HEK293 (cell line): ENCODE measurements around the gene AGMAT.

Source experiments
- CTCF ChIA-PET: fragments of 350-600 bp; formaldehyde crosslinking; extraction: SDS; loops from one replicate; lab custom pipeline; 2021; ENCODE audit warnings: antibody characterized with exemption; lab: Yijun Ruan, JAX
- POLR2A ChIA-PET: fragments of 300-600 bp; formaldehyde crosslinking; extraction: SDS; loops from one replicate; lab custom pipeline; 2020; ENCODE audit warnings: antibody characterized with exemption, inconsistent platforms; lab: Yijun Ruan, JAX
- H3K27ac ChIP-seq: fragments of 200-500 bp; sonication (Bioruptor generic); 2 replicates; pipeline ENCODE4 v1.5.1; 2014; ENCODE audit warnings: low read depth, low read length, control low read depth, inconsistent platforms; ENCODE audit errors: extremely low read depth
- H3K36me3 ChIP-seq, 2 experiments: fragments of 200-500 bp in 1 of 2; sonication (Bioruptor generic) in 1 of 2; 1 replicate in 1 of 2; 2 replicates in 1 of 2; pipeline ENCODE4 v1.5.1; 2014 to 2017; ENCODE audit warnings: inconsistent platforms in 2 of 2, low read length in 2 of 2; ENCODE audit not compliant: control insufficient read depth in 2 of 2, insufficient read depth in 1 of 2
- H3K4me1 ChIP-seq: fragments of 200-500 bp; sonication (Bioruptor generic); 2 replicates; pipeline ENCODE4 v1.5.1; 2014; ENCODE audit warnings: mild to moderate bottlenecking, low read length, inconsistent platforms; ENCODE audit not compliant: control insufficient read depth, insufficient read depth
- H3K4me3 ChIP-seq: 2 replicates; pipeline ENCODE4 v1.5.1; 2011; ENCODE audit warnings: low read depth, mild to moderate bottlenecking, control low read depth, low read length, moderate library complexity
- H3K9me3 ChIP-seq: fragments of 200-500 bp; sonication (Bioruptor generic); 2 replicates; pipeline ENCODE4 v1.5.1; 2014; ENCODE audit warnings: low read depth, low read length, inconsistent platforms; ENCODE audit not compliant: control insufficient read depth, insufficient read depth
- GLIS2 ChIP-seq: fragments of 450-650 bp; formaldehyde crosslinking; IDR thresholded peaks from 2 replicates; pipeline ENCODE4 v1.5.1; 2016; ENCODE audit warnings: missing biosample characterization, missing genetic modification characterization
- HOXC10 ChIP-seq: sonication (generic); formaldehyde crosslinking; IDR thresholded peaks from 2 replicates; pipeline ENCODE4 v1.8.1; 2023; ENCODE audit warnings: mild to moderate bottlenecking, missing genetic modification reagents
- KLF10 ChIP-seq: fragments of 450-650 bp; IDR thresholded peaks from 2 replicates; pipeline ENCODE4 v1.5.1; 2018; ENCODE audit warnings: missing biosample characterization, mild to moderate bottlenecking, missing genetic modification characterization
- MEIS1 ChIP-seq: sonication (generic); formaldehyde crosslinking; IDR thresholded peaks from 2 replicates; pipeline ENCODE4 v1.8.1; 2022; ENCODE audit warnings: missing genetic modification reagents, mild to moderate bottlenecking, borderline replicate concordance
- TCF7L2 ChIP-seq: IDR thresholded peaks from 2 replicates; pipeline ENCODE4 v1.6.1; 2011; ENCODE audit warnings: low read depth, mild to moderate bottlenecking, inconsistent platforms, low read length, moderate library complexity, borderline replicate concordance
- ZBTB44 ChIP-seq: fragments of 450-650 bp; IDR thresholded peaks from 2 replicates; pipeline ENCODE4 v1.5.1; 2018; ENCODE audit warnings: missing biosample characterization, mild to moderate bottlenecking, missing genetic modification characterization
- ZNF114 ChIP-seq: fragments of 450-650 bp; formaldehyde crosslinking; IDR thresholded peaks from 2 replicates; pipeline ENCODE4 v1.5.0; 2017; ENCODE audit warnings: missing biosample characterization, missing genetic modification characterization
- ZNF148 ChIP-seq: fragments of 450-650 bp; formaldehyde crosslinking; IDR thresholded peaks from 2 replicates; pipeline ENCODE4 v1.5.0; 2017; ENCODE audit warnings: missing biosample characterization, missing genetic modification characterization, borderline replicate concordance
- ZNF169 ChIP-seq: fragments of 450-650 bp; formaldehyde crosslinking; IDR thresholded peaks from 2 replicates; pipeline ENCODE4 v1.5.1; 2016; ENCODE audit warnings: missing biosample characterization, missing genetic modification characterization
- ZNF394 ChIP-seq: fragments of 450-650 bp; formaldehyde crosslinking; IDR thresholded peaks from 2 replicates; pipeline ENCODE4 v1.5.1; 2016; ENCODE audit warnings: missing biosample characterization, missing genetic modification characterization, mild to moderate bottlenecking, moderate library complexity, borderline replicate concordance
- ZNF488 ChIP-seq: fragments of 450-650 bp; formaldehyde crosslinking; IDR thresholded peaks from 2 replicates; pipeline ENCODE4 v1.5.1; 2016; ENCODE audit warnings: missing biosample characterization, missing genetic modification characterization
- ZNF596 ChIP-seq: fragments of 450-650 bp; IDR thresholded peaks from 2 replicates; pipeline ENCODE4 v1.5.0; 2018; ENCODE audit warnings: missing biosample characterization, mild to moderate bottlenecking, missing genetic modification characterization, moderate library complexity
- ZNF610 ChIP-seq: fragments of 450-650 bp; formaldehyde crosslinking; IDR thresholded peaks from 2 replicates; pipeline ENCODE4 v1.5.1; 2016; ENCODE audit warnings: missing biosample characterization, missing genetic modification characterization, borderline replicate concordance
- ZNF639 ChIP-seq: fragments of 450-650 bp; formaldehyde crosslinking; IDR thresholded peaks from 2 replicates; pipeline ENCODE4 v1.5.1; 2016; ENCODE audit warnings: missing biosample characterization, missing genetic modification characterization
- ZNF677 ChIP-seq: fragments of 450-650 bp; IDR thresholded peaks from 2 replicates; pipeline ENCODE4 v1.5.0; 2018; ENCODE audit warnings: missing biosample characterization, mild to moderate bottlenecking, missing genetic modification characterization, moderate library complexity
- ZNF837 ChIP-seq: fragments of 450-650 bp; formaldehyde crosslinking; IDR thresholded peaks from 2 replicates; pipeline ENCODE4 v1.5.1; 2016; ENCODE audit warnings: missing biosample characterization, missing genetic modification characterization

The AGMAT gene

GRCh38 chr1:15598436-15598835 lies 13.6 kb upstream of the AGMAT start:
- no peaks in the 10 kb centered on the region for H3K36me3 ChIP-seq
- ChIA-PET CTCF (interaction anchor here (0.6 to 1.1 kb wide), 2 partner anchors 143 to 186 kb away, joined by 3 to 4 read pairs; no protein-coding TSS in a partner anchor), POLR2A (no interaction called here)
- no peak overlapping the region for H3K4me3 ChIP-seq
- H3K4me1 ChIP-seq: no peaks in the 10 kb centered on the region
- TF ChIP-seq HOXC10 (CRISPR knock-in tag) (no peak), ZNF148 (no peak)
- H3K9me3 ChIP-seq: no peaks in the 10 kb centered on the region
- no peak overlapping the region for H3K27ac ChIP-seq

- POLR2A ChIA-PET: interaction anchor here (0.6 to 1.1 kb wide), 2 partner anchors 25 to 144 kb away, joined by 3 to 4 read pairs; no protein-coding TSS in a partner anchor
- TF ChIP-seq ZNF169 (tag by site-specific recombination) (no peak), ZNF488 (tag by site-specific recombination) (no peak), TCF7L2 (no peak), ZBTB44 (no peak), KLF10 (tag by site-specific recombination) (no peak), MEIS1 (CRISPR knock-in tag) (no peak), ZNF610 (no peak), ZNF114 (tag by site-specific recombination) (no peak), ZNF677 (tag by site-specific recombination) (no peak), GLIS2 (tag by site-specific recombination) (no peak), ZNF596 (tag by site-specific recombination) (no peak), ZNF639 (no peak), ZNF837 (tag by site-specific recombination) (no peak), ZNF394 (no peak)
- Histone ChIP-seq H3K9me3 (no peaks in the 10 kb centered on the region), H3K4me1 (no peaks in the 10 kb centered on the region), H3K27ac (no peak overlapping the region), H3K4me3 (no peak overlapping the region), H3K36me3 (no peaks in the 10 kb centered on the region)
- CTCF ChIA-PET: interaction anchor here (0.6 to 2.3 kb wide), 11 partner anchors 9 to 1630 kb away, joined by 3 to 13 read pairs (median 3); no protein-coding TSS in a partner anchor
Observed at GRCh38 chr1:15595809-15596617, 11.2 kb upstream of the AGMAT start.
